ENCODE data around the gene TMED8. TPM values are rescaled to one million over a fixed set of nuclear protein-coding genes. Genes with fewer than 3 reads are reported as not detected.

TMED8 gene
- total RNA-seq, 1 experiment from 2014 or later: 42.6 TPM

DNA sequence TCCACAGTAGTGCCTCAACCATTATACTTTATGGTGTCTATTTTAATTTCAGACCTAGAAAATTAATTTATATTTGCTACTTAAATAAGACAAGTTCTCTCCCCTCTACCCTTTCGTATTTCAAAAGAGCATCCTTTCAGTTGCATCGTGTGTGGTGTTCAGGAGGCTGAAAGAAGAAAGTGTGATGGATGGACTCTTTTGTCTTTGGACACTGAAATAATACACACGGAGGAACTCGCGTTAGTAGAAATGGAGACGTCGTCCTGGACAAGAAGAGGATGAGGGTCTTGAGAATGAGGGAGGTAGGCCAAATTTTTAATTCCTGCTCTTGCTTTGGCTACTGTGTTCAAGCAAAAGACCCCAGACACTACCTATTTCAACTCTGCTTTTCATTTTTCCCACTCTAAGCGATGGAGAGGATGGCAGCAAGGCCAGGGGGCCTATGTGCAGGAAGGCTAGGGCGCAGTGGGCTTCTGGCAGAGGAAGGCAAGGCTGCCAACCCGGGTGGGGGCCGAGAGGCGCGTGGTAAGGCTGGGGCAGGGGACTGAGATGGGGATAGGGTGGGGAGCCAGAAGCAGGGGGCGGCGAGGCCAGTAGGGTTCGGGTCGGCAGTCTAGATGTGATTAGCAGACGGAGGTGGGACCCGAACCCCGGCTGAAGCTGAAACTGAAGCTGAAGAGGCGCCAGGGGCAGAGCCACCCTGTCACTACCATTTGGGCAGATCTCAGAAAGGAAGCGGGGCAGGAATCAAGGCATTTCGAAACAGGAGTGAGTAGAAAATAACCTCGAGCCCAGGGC lies 722 bp downstream of the TMED8 start:
- intact Hi-C loops (cut with micrococcal nuclease; ENCODE audit: unreplicated experiment): no loop called here
- H4K20me1 ChIP-seq (ENCODE audit: insufficient read depth): no peaks in the 10 kb centered on the region
- peak overlapping the region; percentile 82 for H3K4me3 ChIP-seq
- H3K27ac ChIP-seq: no peak overlapping the region
- H2AFZ ChIP-seq: peak overlapping the region; percentile 99
- no peaks in the 10 kb centered on the region for H3K9me2 ChIP-seq (ENCODE audit: insufficient read depth)
- no peaks in the 10 kb centered on the region; the same call in none of the 2 replicates for H3F3A ChIP-seq (ENCODE audit: insufficient read depth, low read depth)
- no peaks in the 10 kb centered on the region for H3K9me3 ChIP-seq (ENCODE audit: insufficient read depth, low read depth)
- TSS peak; percentile 37 for BruUV-seq (replicated peaks)
- ChIA-PET POLR2A (ENCODE audit: unreplicated experiment) (interaction anchor here (0.5 to 1.5 kb wide), 5 partner anchors 16 to 278 kb away, joined by 3 to 17 read pairs (median 5); partner anchors contain the start of genes CIPC and GSTZ1), CTCF (interaction anchor here (0.5 to 1.5 kb wide), 3 partner anchors 36 to 991 kb away, joined by 4 to 11 read pairs (median 6); no protein-coding TSS in a partner anchor)
- DNase-seq: no peak
- H3K36me3 ChIP-seq (ENCODE audit: low read depth): no peaks in the 10 kb centered on the region
- H3K27me3 ChIP-seq (ENCODE audit: insufficient read depth, low read depth): no peaks in the 10 kb centered on the region
- H3K4me1 ChIP-seq (replicated peaks; ENCODE audit: insufficient read depth): peaks cover 19% of the 10 kb centered on the region
- H3K79me2 ChIP-seq (ENCODE audit: low read depth): peaks cover 28% of the 10 kb centered on the region
- TF ChIP-seq, protein P1, sequence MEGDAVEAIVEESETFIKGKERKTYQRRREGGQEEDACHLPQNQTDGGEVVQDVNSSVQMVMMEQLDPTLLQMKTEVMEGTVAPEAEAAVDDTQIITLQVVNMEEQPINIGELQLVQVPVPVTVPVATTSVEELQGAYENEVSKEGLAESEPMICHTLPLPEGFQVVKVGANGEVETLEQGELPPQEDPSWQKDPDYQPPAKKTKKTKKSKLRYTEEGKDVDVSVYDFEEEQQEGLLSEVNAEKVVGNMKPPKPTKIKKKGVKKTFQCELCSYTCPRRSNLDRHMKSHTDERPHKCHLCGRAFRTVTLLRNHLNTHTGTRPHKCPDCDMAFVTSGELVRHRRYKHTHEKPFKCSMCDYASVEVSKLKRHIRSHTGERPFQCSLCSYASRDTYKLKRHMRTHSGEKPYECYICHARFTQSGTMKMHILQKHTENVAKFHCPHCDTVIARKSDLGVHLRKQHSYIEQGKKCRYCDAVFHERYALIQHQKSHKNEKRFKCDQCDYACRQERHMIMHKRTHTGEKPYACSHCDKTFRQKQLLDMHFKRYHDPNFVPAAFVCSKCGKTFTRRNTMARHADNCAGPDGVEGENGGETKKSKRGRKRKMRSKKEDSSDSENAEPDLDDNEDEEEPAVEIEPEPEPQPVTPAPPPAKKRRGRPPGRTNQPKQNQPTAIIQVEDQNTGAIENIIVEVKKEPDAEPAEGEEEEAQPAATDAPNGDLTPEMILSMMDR (conservative IDR thresholded peaks at IDR 0.05): no peak
- no peak for TF ChIP-seq EZH2 (IDR thresholded peaks at IDR 0.05; ENCODE audit: low read depth)
- peak overlapping the region; percentile 88 for H3K4me2 ChIP-seq

DNA sequence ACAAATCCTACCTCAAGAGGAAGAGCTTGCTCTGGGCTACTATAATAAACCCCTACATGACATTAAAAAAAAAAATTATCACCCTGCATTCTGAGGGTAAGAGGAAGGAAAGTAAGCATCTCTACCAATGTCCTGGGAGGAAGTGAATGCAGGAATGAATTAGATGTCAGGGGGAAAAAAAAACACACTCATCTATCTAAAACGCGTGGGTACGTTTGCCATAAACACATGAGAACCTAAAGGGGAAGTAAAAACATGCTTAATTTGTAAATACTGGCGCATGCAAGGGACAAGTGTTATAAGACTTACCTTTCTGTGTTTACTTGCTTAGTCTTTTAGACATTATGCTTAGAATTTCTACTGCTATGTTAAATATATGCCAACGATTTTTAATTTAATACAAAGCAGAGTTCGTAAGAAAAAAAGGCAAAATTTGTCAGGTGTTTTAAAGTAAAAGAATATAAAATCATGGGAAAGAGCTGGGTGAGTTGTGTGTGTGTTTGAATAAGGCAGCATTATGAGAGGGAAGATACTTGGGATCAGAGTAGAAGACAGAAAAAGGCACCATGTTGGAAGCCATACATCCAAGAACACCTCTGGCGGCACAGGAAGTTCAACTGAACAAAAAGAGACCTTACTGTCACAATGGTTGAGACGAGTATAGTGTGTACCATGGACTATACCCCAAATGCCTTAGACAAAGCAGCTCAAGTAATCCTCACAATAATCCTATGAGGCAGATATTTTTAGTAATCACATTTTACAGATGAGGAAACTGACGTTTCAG lies 1.5 kb downstream of the TMED8 start:
- intact Hi-C loops (cut with micrococcal nuclease; ENCODE audit: unreplicated experiment): no loop called here
- TF ChIP-seq, protein P1 (conservative IDR thresholded peaks at IDR 0.05): no peak
- TF ChIP-seq EZH2 (IDR thresholded peaks at IDR 0.05; ENCODE audit: low read depth): no peak
- Histone ChIP-seq H3K4me3 (peak overlapping the region; percentile 82; the same call in 1 of the 2 replicates), H3K36me3 (ENCODE audit: low read depth) (no peaks in the 10 kb centered on the region), H3K4me2 (peak overlapping the region; percentile 88), H4K20me1 (ENCODE audit: insufficient read depth) (no peaks in the 10 kb centered on the region), H3K27me3 (ENCODE audit: insufficient read depth, low read depth) (no peaks in the 10 kb centered on the region), H3K27ac (no peak overlapping the region), H3F3A (ENCODE audit: insufficient read depth, low read depth) (no peaks in the 10 kb centered on the region; the same call in none of the 2 replicates), H3K4me1 (replicated peaks; ENCODE audit: insufficient read depth) (peaks cover 19% of the 10 kb centered on the region), H3K9me3 (ENCODE audit: insufficient read depth, low read depth) (no peaks in the 10 kb centered on the region), H3K9me2 (ENCODE audit: insufficient read depth) (no peaks in the 10 kb centered on the region), H2AFZ (no peak overlapping the region), H3K79me2 (ENCODE audit: low read depth) (peaks cover 28% of the 10 kb centered on the region)
- DNase-seq: no peak
- CTCF ChIA-PET: no interaction called here
- no TSS peak for BruUV-seq (replicated peaks)
- POLR2A ChIA-PET (ENCODE audit: unreplicated experiment): interaction anchor here (0.5 to 1.0 kb wide), 4 partner anchors 14 to 149 kb away, joined by 3 to 19 read pairs (median 4); no protein-coding TSS in a partner anchor

DNA sequence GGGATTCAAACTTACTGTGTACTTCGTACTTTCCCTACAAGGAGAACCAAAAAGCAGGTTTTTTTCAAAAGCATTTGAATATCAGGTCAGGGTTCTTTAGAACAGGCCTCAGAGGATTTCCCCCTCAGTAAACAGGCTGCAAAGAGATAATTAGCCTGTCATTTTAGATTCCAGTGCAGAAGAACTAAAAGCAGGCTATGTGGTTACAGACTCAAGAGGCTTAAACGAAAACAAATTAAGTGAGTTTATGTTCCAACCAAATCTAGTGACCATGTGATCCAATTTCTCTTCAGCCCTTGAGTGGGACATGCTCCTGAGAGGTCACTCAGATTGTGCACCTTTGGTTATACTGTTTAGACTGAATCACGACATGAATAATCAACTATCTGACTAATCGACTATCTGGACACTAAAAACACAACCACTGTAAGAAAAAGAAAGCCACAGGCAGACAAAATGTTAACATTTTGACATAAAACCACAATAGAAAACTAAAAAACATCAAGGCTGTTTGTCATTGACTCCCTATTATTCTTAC lies 4.5 kb downstream of the TMED8 start:
- ChIA-PET POLR2A (ENCODE audit: unreplicated experiment) (no interaction called here), CTCF (interaction anchor here (0.5 kb wide), 1 partner anchor 241 kb away, joined by 3 read pairs; no protein-coding TSS in a partner anchor)
- H3K4me2 ChIP-seq: no peak overlapping the region
- H4K20me1 ChIP-seq (ENCODE audit: insufficient read depth): no peaks in the 10 kb centered on the region
- no peaks in the 10 kb centered on the region for H3K9me3 ChIP-seq (ENCODE audit: insufficient read depth, low read depth)
- no peak overlapping the region for H3K27ac ChIP-seq
- TF ChIP-seq, protein P1 (conservative IDR thresholded peaks at IDR 0.05): no peak
- no peak for TF ChIP-seq EZH2 (IDR thresholded peaks at IDR 0.05; ENCODE audit: low read depth)
- DNase-seq: no peak
- peaks cover 28% of the 10 kb centered on the region for H3K79me2 ChIP-seq (ENCODE audit: low read depth)
- H2AFZ ChIP-seq: no peak overlapping the region
- intact Hi-C loops (cut with micrococcal nuclease; ENCODE audit: unreplicated experiment): no loop called here
- no peaks in the 10 kb centered on the region for H3K9me2 ChIP-seq (ENCODE audit: insufficient read depth)
- peaks cover 11% of the 10 kb centered on the region for H3K4me1 ChIP-seq (replicated peaks; ENCODE audit: insufficient read depth)
- no peak overlapping the region for H3K4me3 ChIP-seq
- BruUV-seq (replicated peaks): no TSS peak
- H3F3A ChIP-seq (ENCODE audit: insufficient read depth, low read depth): no peaks in the 10 kb centered on the region; the same call in 1 of the 2 replicates
- H3K36me3 ChIP-seq (ENCODE audit: low read depth): no peaks in the 10 kb centered on the region
- H3K27me3 ChIP-seq (ENCODE audit: insufficient read depth, low read depth): no peaks in the 10 kb centered on the region

Measured in PC-9 (cell line).